CD8-positive, alpha-beta memory T cell (primary cell): ENCODE data around the gene CDHR1. TPM values are rescaled to one million over a fixed set of nuclear protein-coding genes. Genes with fewer than 3 reads are reported as not detected.
A peak's percentile ranks its signal among the peaks of the same experiment; 100 is the strongest.
"Not testable (repeated sequence)": the region's sequence is repeated elsewhere in the genome, so short reads cannot be mapped to it uniquely, and the experiment has no call there.

Experiments used
- CTCF ChIA-PET: fragments of 350-600 bp; sonication (Branson Sonifier 250); formaldehyde crosslinking; loops from one replicate; lab custom pipeline; 2021; ENCODE audit warnings: antibody characterized with exemption; lab: Charles Lee
- POLR2A ChIA-PET: fragments of 350-600 bp; sonication (Branson Sonifier 250); formaldehyde crosslinking; loops from one replicate; lab custom pipeline; 2021; ENCODE audit warnings: antibody characterized with exemption; lab: Charles Lee
- DNase-seq, 5 donors: peaks; one replicate each; pipeline versions ENCODE4 v3.0.0 to v3.0.0-alpha.2; 2020 to 2022; ENCODE audit warnings: mixed read lengths in 1 of 5
- H3K27ac ChIP-seq: one replicate; pipeline ENCODE4 v1.7.0; 2013; ENCODE audit warnings: low read depth, mild to moderate bottlenecking, low read length, moderate library complexity
- H3K27me3 ChIP-seq: 2 replicates; pipeline ENCODE4 v1.7.0; 2013; ENCODE audit warnings: low read length, mild to moderate bottlenecking; ENCODE audit not compliant: insufficient read depth, poor library complexity, severe bottlenecking
- H3K36me3 ChIP-seq: 2 replicates; pipeline ENCODE4 v1.7.0; 2013; ENCODE audit warnings: mild to moderate bottlenecking, low read length, moderate library complexity; ENCODE audit not compliant: insufficient read depth
- H3K4me1 ChIP-seq: 2 replicates; pipeline ENCODE4 v1.7.0; 2013; ENCODE audit warnings: mild to moderate bottlenecking, low read length, moderate library complexity; ENCODE audit not compliant: insufficient read depth
- H3K4me3 ChIP-seq: 2 replicates; pipeline ENCODE4 v1.7.0; 2013; ENCODE audit warnings: mild to moderate bottlenecking, low read length
- H3K9me3 ChIP-seq: 2 replicates; pipeline ENCODE4 v1.7.0; 2013; ENCODE audit warnings: mild to moderate bottlenecking, low read length
- H3K27ac Mint-ChIP-seq, 8 donors: one replicate each; pipeline ENCODE4 v1.8.0; 2020 to 2021; ENCODE audit warnings: mixed read lengths in 8 of 8, mild to moderate bottlenecking in 6 of 8, inconsistent platforms in 3 of 8, moderate library complexity in 3 of 8
- H3K27me3 Mint-ChIP-seq, 2 donors: one replicate each; pipeline ENCODE4 v1.8.0; 2020 to 2021; ENCODE audit warnings: mixed read lengths in 2 of 2, mild to moderate bottlenecking in 1 of 2, moderate library complexity in 1 of 2
- H3K36me3 Mint-ChIP-seq, 3 donors: one replicate each; pipeline ENCODE4 v1.8.0; 2020 to 2021; ENCODE audit warnings: mixed read lengths in 3 of 3, inconsistent platforms in 1 of 3, mild to moderate bottlenecking in 1 of 3
- H3K4me1 Mint-ChIP-seq, 3 donors: one replicate each; pipeline ENCODE4 v1.8.0; 2020 to 2021; ENCODE audit warnings: mixed read lengths in 3 of 3, inconsistent platforms in 1 of 3, mild to moderate bottlenecking in 1 of 3
- H3K4me3 Mint-ChIP-seq, 7 donors: one replicate each; pipeline ENCODE4 v1.8.0; 2020 to 2021; ENCODE audit warnings: mixed read lengths in 7 of 7, mild to moderate bottlenecking in 6 of 7, moderate library complexity in 4 of 7, inconsistent platforms in 2 of 7
- H3K9me3 Mint-ChIP-seq, 5 donors: one replicate each; pipeline ENCODE4 v1.8.0; 2020 to 2022; ENCODE audit warnings: mixed read lengths in 5 of 5, mild to moderate bottlenecking in 3 of 5, moderate library complexity in 2 of 5, inconsistent platforms in 1 of 5
- polyA plus RNA-seq: library from polyadenylated mRNA; unstranded; fragments of 300-500 nt; fragmentation: Illumina TruSeq; gene quantifications from one replicate; pipeline ENCODE4 v1.2.3, GENCODE V29; 2021
- total RNA-seq, 2 experiments: library from RNA; stranded (reverse); gene quantifications; one replicate each; pipeline ENCODE4 v1.2.3, GENCODE V29; 2021

CDHR1 gene
- total RNA-seq = 1 to 10 TPM; 1.4 to 1.7 TPM
- polyA plus RNA-seq = 1.4 TPM

DNA sequence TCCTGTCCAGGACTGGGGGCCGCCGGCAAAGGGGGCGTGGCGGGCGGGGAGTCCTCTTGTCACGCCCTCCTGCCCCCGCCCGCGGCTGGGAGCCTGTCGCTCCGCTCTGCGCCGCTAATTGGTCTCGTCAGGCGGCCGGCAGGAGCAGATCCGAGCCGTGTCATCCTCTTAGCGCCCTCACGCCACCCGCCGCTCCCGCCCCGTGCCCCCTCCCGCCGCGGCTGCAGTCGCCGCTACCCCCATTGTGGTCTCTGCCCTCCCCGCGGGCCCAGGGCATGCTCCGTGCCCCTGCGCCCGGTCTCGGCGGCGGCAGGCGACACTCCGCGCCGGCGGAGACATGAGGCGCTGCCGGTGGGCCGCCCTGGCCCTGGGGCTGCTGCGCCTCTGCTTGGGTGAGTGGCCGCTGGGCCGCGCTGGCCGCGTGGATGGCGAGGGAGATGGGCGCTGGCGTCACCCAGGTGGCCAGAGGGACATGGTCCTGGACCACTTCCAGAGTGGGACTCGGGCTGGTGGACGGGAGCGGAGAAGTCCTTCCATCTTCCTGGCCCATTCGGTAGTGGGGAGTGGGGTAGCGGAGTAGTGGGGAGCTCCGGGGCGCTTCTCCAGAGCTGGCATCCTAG lies at the start of gene CDHR1:
Gene CDHR1, plus strand, starts transcription at position 114 of the 620 bp plus-strand sequence. Its CDS starts 224 bp downstream, at position 338.
- H3K27ac Mint-ChIP-seq = peak within 1 kb of the TSS in 6 of 8 donors; percentile 19 to 74 (median 56)
- ChIA-PET POLR2A (interaction anchor here (2.3 kb wide), 1 partner anchor 17 kb away, joined by 8 read pairs; no protein-coding TSS in a partner anchor), CTCF (interaction anchor here (0.9 to 2.3 kb wide), 5 partner anchors 11 to 46 kb away, joined by 3 to 10 read pairs (median 8); no protein-coding TSS in a partner anchor)
- no peaks in the 10 kb centered on the region for H3K36me3 ChIP-seq
- peaks cover 19% of the 10 kb centered on the region for H3K27me3 ChIP-seq
- H3K27ac ChIP-seq = no peak within 1 kb of the TSS
- H3K27me3 Mint-ChIP-seq = peaks cover 5 to 9% of the 10 kb centered on the region in 2 donors
- H3K4me3 ChIP-seq = peak within 1 kb of the TSS; percentile 43
- H3K4me3 Mint-ChIP-seq = peak within 1 kb of the TSS; percentile 71 to 90 (median 74)
- peaks cover 28% of the 10 kb centered on the region for H3K4me1 ChIP-seq
- no peaks in the 10 kb centered on the region for H3K36me3 Mint-ChIP-seq
- H3K9me3 ChIP-seq = no peaks in the 10 kb centered on the region
- H3K9me3 Mint-ChIP-seq = no peaks in the 10 kb centered on the region
- H3K4me1 Mint-ChIP-seq = peaks cover 14 to 37% (median 25%) of the 10 kb centered on the region in 3 donors
- peak; percentile 31 to 68 (median 56) for DNase-seq

DNA sequence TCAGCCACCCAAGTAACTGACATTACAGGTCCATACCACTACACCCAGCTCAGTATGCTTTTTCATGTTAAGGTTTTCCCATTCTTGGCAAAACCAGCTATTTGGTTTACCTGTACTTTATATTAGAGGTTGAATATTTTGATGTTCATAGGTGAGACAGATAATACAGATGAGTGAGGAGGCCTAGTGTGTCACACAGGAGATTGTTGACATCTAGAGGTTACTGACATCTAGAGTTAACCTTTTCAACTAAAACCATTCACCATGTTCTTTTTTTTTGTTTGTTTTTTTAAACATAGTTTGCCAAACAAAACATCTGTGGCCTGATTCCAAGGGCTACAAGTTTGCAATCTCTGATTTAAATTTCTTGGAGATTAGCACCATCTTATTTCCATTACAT lies 47.0 kb upstream of the CDHR1 start:
- DNase-seq = no peak
- Mint-ChIP-seq H3K27me3 (no peaks in the 10 kb centered on the region), H3K4me3 (no peak overlapping the region), H3K36me3 (peaks cover 9 to 85% (median 16%) of the 10 kb centered on the region in 3 donors), H3K9me3 (no peaks in the 10 kb centered on the region), H3K27ac (peak overlapping the region in 2 of 8 donors; percentile 24 to 71), H3K4me1 (peaks cover 5 to 36% (median 7%) of the 10 kb centered on the region in 3 donors)
- Histone ChIP-seq H3K4me1 (no peaks in the 10 kb centered on the region), H3K4me3 (no peak overlapping the region), H3K9me3 (no peaks in the 10 kb centered on the region), H3K36me3 (peaks cover 78% of the 10 kb centered on the region), H3K27ac (no peak overlapping the region), H3K27me3 (no peaks in the 10 kb centered on the region)
- CTCF ChIA-PET = interaction anchor here (0.6 to 5.3 kb wide), 17 partner anchors 8 to 116 kb away, joined by 3 to 104 read pairs (median 4); partner anchors contain the start of gene GHITM
- POLR2A ChIA-PET = interaction anchor here (1.8 to 2.2 kb wide), 2 partner anchors 9 to 30 kb away, joined by 5 to 10 read pairs; partner anchors contain the start of gene GHITM

DNA sequence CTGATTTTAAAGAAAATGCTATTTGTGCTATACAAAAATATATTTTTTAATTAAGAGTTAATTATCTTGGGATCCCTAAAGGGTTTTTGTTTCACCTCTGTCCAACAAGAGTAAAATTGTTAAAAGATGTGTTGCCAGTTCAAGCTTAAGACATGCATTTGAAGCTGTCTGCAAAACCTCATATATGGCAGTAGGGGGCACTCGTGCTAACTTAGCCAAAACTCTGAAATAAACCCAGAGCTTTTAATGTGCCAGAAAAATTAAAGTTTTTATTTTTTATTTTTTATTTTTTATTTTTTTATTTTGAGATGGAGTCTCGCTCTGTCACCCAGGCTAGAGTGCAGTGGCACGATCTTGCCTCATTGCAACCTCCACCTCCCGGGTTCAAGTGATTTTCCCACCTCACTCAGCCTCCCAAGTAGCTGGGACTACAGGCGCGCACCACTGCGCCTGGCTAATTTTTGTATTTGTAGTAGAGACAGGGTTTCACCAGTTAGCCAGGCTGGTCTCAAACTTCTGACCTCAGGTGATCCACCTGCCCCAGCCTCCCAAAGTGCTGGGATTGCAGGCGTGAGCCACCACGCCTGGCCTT lies 46.2 kb upstream of the CDHR1 start:
- H3K9me3 ChIP-seq, H3K27me3 Mint-ChIP-seq, H3K27me3 ChIP-seq, H3K9me3 Mint-ChIP-seq, H3K4me1 ChIP-seq, H3K4me3 Mint-ChIP-seq, H3K27ac ChIP-seq, H3K4me3 ChIP-seq: not testable (repeated sequence)
- peaks cover 5 to 30% (median 5%) of the 10 kb centered on the region in 3 donors for H3K4me1 Mint-ChIP-seq
- peaks cover 79% of the 10 kb centered on the region for H3K36me3 ChIP-seq
- peak in 3 of 5 donors; percentile 3 to 44 (median 36) for DNase-seq
- ChIA-PET POLR2A (interaction anchor here (1.8 to 2.2 kb wide), 2 partner anchors 10 to 29 kb away, joined by 5 to 10 read pairs; partner anchors contain the start of gene GHITM), CTCF (interaction anchor here (0.7 to 5.3 kb wide), 18 partner anchors 8 to 115 kb away, joined by 3 to 104 read pairs (median 4); partner anchors contain the start of gene GHITM)
- H3K27ac Mint-ChIP-seq = peak overlapping the region in 1 of 8 donors; percentile 54
- peaks cover 9 to 86% (median 15%) of the 10 kb centered on the region in 3 donors for H3K36me3 Mint-ChIP-seq

DNA sequence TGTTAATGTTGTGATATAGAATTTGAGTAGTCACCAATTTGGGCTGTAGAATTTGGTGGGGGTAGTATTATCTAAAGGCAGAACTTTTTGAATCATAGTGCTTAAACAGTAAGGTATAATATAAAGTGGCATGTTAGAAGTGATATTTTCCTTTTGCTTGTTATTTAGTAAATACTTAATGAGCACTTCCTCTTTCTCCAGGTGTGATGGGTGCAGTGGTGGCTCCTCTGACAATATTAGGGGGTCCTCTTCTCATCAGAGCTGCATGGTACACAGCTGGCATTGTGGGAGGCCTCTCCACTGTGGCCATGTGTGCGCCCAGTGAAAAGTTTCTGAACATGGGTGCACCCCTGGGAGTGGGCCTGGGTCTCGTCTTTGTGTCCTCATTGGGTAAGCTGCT lies 44.5 kb upstream of the CDHR1 start:
- no peak overlapping the region for H3K4me3 Mint-ChIP-seq
- peaks cover 71% of the 10 kb centered on the region for H3K36me3 ChIP-seq
- no peak for DNase-seq
- H3K4me3 ChIP-seq = no peak overlapping the region
- H3K27ac Mint-ChIP-seq = peak overlapping the region in 2 of 8 donors; percentile 54 to 86
- no peak overlapping the region for H3K27ac ChIP-seq
- H3K4me1 ChIP-seq = no peaks in the 10 kb centered on the region
- no peaks in the 10 kb centered on the region for H3K27me3 Mint-ChIP-seq
- ChIA-PET POLR2A (interaction anchor here (2.2 kb wide), 1 partner anchor 11 kb away, joined by 10 read pairs; the partner anchor contains the start of gene GHITM), CTCF (interaction anchor here (0.7 to 5.3 kb wide), 5 partner anchors 9 to 390 kb away, joined by 3 to 104 read pairs (median 24); partner anchors contain the start of gene GHITM)
- H3K36me3 Mint-ChIP-seq = peaks cover 4 to 85% (median 10%) of the 10 kb centered on the region in 3 donors
- peaks cover 3 to 21% (median 5%) of the 10 kb centered on the region in 3 donors for H3K4me1 Mint-ChIP-seq
- no peaks in the 10 kb centered on the region for H3K27me3 ChIP-seq
- no peaks in the 10 kb centered on the region for H3K9me3 ChIP-seq
- H3K9me3 Mint-ChIP-seq = no peaks in the 10 kb centered on the region

DNA sequence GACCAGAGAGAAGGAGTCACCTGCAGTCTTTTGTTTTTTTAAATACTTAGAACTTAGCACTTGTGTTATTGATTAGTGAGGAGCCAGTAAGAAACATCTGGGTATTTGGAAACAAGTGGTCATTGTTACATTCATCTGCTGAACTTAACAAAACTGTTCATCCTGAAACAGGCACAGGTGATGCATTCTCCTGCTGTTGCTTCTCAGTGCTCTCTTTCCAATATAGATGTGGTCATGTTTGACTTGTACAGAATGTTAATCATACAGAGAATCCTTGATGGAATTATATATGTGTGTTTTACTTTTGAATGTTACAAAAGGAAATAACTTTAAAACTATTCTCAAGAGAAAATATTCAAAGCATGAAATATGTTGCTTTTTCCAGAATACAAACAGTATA lies 41.6 kb upstream of the CDHR1 start:
- DNase-seq = no peak
- Histone ChIP-seq H3K4me3 (no peak overlapping the region), H3K36me3 (peaks cover 46% of the 10 kb centered on the region), H3K4me1 (peaks cover 4% of the 10 kb centered on the region), H3K27ac (no peak overlapping the region), H3K27me3 (no peaks in the 10 kb centered on the region), H3K9me3 (no peaks in the 10 kb centered on the region)
- ChIA-PET POLR2A (no interaction called here), CTCF (interaction anchor here (1.1 kb wide), 1 partner anchor 53 kb away, joined by 3 read pairs; no protein-coding TSS in a partner anchor)
- Mint-ChIP-seq H3K27me3 (no peaks in the 10 kb centered on the region), H3K27ac (peak overlapping the region in 2 of 8 donors; percentile 32 to 50), H3K4me3 (no peak overlapping the region), H3K9me3 (no peaks in the 10 kb centered on the region), H3K36me3 (peaks cover 0 to 66% (median 5%) of the 10 kb centered on the region in 3 donors), H3K4me1 (peaks cover 13 to 28% (median 16%) of the 10 kb centered on the region in 3 donors)

DNA sequence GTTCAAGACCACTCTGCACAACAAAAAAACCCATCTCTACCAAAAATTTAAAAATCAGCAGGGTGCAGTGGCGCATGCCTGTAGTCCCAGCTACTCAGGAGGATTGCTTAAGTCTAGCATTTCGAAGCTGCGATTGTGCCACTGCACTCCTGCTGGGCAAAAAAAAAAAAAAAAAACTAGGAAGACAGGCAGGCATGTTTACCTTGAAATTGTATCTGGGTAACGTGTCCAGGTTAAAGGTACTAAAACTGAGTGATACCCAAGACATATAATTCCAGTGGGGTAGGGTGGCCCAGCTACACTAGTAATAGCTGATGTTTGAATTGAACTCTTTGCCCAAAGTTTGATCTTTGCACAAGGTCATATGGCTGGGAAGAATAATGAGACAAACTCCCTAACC lies 38.8 kb upstream of the CDHR1 start:
- Mint-ChIP-seq H3K4me1 (peaks cover 13 to 35% (median 21%) of the 10 kb centered on the region in 3 donors), H3K27ac (peak overlapping the region in 6 of 8 donors; percentile 8 to 77 (median 42)), H3K27me3 (no peaks in the 10 kb centered on the region), H3K9me3 (no peaks in the 10 kb centered on the region), H3K36me3 (peaks cover 0 to 45% (median 5%) of the 10 kb centered on the region in 3 donors), H3K4me3 (peak overlapping the region in 1 of 7 donors; percentile 18)
- no peak overlapping the region for H3K27ac ChIP-seq
- DNase-seq = no peak
- CTCF ChIA-PET = interaction anchor here (1.5 to 1.7 kb wide), 2 partner anchors 8 to 18 kb away, joined by 3 to 5 read pairs; partner anchors contain the start of gene GPR15LG
- peaks cover 28% of the 10 kb centered on the region for H3K36me3 ChIP-seq
- no peaks in the 10 kb centered on the region for H3K9me3 ChIP-seq
- POLR2A ChIA-PET = no interaction called here
- no peak overlapping the region for H3K4me3 ChIP-seq
- peaks cover 4% of the 10 kb centered on the region for H3K4me1 ChIP-seq
- no peaks in the 10 kb centered on the region for H3K27me3 ChIP-seq

DNA sequence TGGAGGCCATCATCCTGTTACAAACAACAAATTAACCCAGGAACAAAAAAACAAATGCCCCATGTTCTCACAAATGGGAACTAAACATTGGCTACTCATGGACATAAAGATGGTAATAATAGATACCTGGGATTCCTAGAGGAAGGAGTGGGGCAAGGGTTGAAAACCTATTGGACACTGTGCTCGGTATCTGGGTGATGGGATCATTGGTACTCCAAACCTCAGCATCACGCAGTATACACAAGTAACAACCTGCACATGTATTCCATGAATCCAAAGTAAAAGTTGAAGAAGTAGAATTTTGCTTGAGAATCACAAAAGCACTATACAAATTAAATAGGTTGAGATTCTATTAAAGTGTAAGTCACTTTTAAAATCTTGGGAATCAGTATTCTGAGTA lies 38.3 kb upstream of the CDHR1 start:
- Histone ChIP-seq H3K36me3 (peaks cover 23% of the 10 kb centered on the region), H3K27me3 (no peaks in the 10 kb centered on the region), H3K9me3 (no peaks in the 10 kb centered on the region), H3K27ac (no peak overlapping the region), H3K4me3 (no peak overlapping the region), H3K4me1 (peaks cover 4% of the 10 kb centered on the region)
- ChIA-PET POLR2A (no interaction called here), CTCF (interaction anchor here (0.7 to 1.5 kb wide), 2 partner anchors 9 to 50 kb away, joined by 3 to 5 read pairs; no protein-coding TSS in a partner anchor)
- Mint-ChIP-seq H3K9me3 (no peaks in the 10 kb centered on the region), H3K4me1 (peaks cover 13 to 31% (median 17%) of the 10 kb centered on the region in 3 donors), H3K36me3 (peaks cover 0 to 40% (median 5%) of the 10 kb centered on the region in 3 donors), H3K27me3 (no peaks in the 10 kb centered on the region), H3K27ac (peak overlapping the region in 5 of 8 donors; percentile 8 to 77 (median 35)), H3K4me3 (no peak overlapping the region)
- DNase-seq = no peak
